Stimulated activated CD8-positive, alpha-beta memory T cell treated with anti-CD3 and anti-CD28 coated beads, Interleukin-2, amount 100 ng/mL, for 1 hour (primary cell): ENCODE measurements around the gene BGN.

Experiments used
- DNase-seq, 2 donors: peaks; one replicate each; pipeline ENCODE4 v3.0.0-alpha.2; 2020; ENCODE audit warnings: low read depth in 2 of 2

Gene BGN

DNA sequence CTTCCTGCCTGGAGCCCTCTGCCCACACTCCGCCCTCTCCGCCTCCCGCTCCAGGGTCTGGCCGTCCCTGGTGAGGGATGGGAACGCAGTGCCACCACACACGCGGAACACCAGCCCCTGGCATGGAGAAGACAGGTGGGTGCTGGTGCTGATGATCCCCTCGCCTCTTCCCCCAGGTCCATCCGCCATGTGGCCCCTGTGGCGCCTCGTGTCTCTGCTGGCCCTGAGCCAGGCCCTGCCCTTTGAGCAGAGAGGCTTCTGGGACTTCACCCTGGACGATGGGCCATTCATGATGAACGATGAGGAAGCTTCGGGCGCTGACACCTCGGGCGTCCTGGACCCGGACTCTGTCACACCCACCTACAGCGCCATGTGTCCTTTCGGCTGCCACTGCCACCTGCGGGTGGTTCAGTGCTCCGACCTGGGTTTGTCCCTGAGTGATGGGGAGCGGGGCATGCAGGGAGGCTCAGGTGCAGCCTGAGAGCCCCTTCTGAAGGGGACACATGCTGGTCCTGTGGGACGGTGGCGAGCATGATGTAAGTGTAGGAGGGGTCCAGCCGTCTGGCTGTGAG, 9.8 kb downstream of the BGN start:
- DNase-seq = no peak

DNA sequence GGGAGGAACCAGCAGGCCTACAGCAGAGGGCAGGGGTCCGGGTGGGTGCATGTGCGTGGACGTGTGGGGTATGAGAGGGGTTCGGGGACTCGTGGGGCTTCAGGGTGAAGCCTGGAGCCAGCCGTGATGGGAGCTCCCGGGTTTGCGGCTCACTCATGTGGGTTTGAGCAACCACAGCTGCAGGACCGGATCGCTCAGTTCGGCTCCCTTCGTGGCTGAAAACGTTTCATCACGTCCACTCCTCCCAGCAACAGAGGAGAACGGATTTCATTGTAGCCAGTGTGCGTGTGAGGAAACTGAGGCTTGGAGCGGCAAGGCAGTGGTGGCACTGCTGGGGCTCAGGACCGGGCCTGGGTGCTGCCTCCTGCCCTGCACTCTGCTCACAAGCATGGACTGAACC, 10.6 kb downstream of the BGN start:
- no peak for DNase-seq

DNA sequence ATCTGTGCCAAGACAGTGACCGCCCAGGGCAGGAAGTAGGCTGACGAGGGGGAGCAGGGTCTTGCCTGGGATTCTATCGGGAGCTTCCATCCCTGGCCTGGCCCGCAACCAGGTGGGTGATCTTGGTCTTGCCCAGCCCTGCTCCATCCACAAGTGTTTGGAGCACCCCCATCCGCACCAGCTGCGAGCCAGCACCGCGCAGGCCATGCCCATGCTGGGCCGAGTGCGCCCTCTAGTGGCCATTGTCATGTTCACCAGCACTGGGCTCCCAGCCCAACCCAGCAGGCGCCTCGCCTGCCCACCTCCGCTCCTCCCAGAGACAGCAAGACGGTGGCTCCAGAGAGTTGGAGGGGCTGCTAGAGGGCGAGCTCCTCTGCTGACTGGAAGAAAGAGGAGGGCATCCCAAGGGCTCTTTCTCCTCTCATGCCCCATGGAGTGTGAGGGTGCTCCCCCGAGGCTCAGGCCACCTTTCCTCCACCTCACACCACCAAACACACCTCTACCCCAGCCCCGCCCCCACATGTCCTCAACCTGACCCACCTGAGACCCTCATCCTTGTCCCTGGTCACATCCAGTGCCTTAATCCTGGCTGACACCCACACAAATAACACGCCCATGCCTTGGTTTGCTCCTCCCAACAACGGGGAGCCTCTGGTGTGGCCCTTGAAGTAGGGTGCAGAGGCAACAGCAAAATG, 12.9 kb downstream of the BGN start:
- DNase-seq = peak; percentile 56 to 71

DNA sequence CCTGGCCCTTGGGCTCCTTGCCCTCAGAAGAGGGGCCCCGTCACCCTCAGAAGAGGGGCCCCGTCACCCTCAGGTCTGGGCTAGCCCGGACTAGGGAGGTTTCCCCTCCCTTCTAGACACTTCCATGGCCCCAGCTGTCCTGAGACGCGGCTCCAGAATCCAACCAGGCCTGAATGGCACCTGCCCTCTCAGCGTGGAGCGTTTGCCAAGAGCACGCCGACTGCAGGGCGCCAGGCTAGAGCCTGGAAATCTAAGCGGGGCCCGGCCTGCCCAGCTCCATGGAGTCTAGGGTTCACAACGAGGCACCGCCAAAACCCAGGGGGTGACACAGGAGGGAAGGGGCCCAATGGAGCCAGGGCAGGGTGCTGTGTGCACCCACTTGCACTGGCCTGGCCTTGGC, 14.8 kb downstream of the BGN start:
- no peak for DNase-seq

DNA sequence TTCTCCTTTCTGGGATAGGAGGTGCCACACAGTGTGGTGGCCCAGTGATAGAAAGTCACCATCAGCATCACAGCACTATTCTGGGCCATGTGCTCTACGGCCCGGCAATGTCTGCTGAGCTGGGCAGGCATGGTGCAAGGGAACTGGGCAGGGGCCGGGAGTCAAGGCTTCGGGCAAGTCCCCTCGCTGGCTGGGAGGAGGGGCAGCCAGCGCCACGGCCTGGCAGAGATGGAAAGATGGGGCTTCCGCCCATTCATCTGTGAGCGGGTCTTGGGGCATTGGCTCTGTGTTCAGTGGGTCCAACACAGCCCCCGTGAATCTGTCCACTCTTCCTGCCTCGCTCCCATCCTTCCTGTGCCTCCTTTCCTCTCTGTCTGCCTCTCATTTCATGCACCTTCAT, 15.6 kb downstream of the BGN start:
- no peak for DNase-seq

DNA sequence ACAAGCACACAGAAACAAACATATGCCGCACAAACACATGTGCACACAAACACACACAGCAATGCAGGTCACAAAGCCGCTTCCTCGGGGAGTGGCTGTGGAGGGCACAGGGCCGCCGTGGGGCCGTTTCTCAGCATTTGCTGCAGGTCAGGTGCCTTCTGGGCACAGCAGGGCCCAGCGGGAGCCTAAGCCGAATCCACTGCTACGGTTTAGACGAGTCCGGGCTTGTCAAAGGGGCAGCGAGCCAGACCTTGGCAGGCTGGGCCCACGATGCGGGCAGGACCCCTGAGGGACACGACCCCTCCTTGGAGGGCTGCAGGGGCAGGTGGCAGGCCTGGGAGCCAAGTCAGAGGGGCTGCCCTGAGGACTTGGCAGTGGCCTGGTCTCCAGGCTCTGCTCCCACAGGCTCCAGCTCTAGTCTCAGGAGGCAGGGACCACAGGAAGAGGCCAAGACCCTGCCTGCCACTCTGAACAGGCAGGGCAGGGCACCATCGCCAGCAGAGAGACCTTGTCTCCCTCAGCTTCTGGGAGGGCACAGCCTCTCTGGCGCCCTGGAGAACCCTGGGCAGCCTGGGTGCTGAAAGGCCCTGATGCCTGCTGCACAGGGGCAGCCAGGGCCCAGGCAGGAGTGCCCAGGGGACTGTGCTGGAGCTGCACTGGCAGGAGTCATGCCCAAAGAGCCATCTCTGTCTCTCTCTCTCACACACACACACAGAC, 17.2 kb downstream of the BGN start:
- no peak for DNase-seq

DNA sequence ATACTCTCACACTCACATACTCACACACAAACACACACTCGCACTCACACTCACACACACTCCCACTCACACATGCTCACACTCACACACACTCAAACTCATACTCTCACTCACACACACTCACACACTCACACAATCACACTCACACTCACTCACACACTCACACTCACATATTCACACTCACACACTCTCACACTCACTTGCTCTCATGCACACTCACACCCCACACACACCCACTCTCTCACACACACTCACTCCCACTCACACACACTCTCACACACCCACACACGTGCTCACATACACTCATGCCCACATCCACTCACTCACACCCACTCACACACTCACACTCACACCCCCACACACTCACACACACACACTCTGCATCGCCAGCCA, 17.7 kb downstream of the BGN start:
- DNase-seq = no peak

DNA sequence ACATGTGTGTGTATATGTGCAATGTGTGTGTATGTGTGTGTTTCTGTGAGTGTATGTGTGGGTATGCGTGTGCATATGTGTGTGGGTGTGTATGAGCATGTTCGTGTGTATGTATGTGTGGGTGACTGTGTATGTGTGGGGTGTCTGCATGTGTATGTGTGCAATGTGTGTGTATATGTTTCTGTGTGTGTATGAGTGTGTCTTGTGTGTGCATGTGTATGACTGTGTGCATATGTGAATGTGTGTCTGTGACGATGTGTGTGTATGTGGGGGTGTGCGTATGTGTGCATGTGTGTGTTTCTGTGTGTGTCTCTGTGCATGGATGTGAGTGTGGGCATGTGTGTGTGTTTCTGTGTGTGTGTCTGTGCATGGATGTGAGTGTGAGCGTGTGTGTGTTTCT, 18.5 kb downstream of the BGN start:
- no peak for DNase-seq

DNA sequence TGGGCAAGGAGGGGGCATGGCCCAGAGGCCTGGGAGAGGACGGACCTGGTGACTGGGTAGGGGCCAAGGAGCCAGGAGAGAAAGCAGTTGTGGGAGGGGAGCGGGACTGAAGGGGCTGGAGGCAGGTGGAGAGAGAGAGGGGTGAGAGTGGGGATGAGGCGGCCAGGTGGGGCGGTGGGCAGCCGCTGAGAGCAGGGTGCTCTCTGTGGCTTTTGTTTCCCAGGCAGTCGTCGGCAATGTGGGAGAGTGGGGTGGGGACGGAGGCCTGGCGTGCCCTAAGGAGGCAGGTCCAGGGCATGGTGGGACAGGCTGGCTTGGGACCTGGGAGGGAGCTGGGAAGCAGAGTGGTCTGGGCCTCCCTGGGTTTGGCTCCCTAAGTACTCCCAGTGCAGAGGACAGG, 19.5 kb downstream of the BGN start:
- DNase-seq = no peak

DNA sequence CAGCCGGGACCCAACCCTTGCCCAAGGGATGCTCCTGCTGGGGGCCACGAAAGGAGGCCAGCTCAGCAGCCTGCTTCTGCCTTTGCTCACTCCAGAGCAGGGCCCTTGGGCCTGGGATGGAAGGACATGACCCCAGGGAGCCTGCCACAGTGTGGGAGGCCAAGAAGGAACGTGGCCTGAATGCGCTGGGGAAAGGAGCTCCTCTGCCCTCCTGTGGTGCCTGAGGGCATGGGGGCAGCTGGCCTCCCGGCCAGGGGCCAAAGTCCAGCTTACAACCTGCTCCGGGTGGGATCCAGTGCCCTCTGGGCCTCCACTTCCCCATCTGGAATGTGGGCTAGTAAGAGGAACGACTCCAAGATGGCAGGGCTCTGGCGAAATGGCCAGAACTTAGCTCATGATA, 20.7 kb downstream of the BGN start:
- DNase-seq = no peak

DNA sequence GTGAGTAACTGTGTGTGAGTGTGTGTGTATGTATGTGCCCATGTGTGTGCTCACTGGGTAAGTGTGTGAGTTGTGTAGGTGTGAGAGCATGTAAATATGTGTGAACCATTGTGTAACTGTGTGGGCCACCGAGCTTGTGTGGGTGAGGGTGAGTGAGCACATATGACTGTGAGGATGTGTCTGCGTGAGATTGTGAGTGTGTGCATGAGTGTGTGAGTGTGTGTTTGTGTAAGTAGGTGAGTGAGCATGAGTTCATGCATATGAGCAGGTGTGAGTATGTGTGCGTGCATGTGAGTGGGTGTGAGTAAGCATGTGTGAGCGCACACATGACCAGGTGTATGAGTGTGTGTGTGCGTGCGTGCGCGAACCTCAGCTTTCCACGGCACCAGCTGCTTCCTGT, 21.3 kb downstream of the BGN start:
- no peak for DNase-seq

DNA sequence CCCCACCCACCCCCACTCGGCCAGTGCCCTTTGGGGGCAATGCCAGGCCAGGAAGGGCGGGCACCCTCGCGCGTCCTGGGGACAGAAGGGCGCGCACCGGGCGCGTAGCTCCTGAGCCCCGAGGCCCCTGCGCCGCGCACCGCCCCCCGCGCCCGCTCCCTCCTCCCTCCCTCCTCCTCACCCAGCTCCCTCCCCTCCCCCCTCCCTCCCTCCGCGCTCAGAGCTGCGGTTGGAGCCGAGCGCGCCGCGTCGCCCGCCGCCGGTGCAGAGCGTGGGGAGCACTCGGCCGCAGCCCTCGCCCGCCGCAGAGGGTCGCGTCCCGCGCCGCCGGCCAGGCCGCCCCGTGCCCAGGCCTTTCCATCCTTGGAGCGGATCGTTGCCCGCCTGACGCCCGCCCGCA, 22.6 kb downstream of the BGN start, which contains the start of gene ATP2B3:
ATP2B3 (plus strand) TSS at position 220 of the 400 bp plus-strand sequence. CDS start 18,606 bp downstream, outside the sequence.
- no peak for DNase-seq

DNA sequence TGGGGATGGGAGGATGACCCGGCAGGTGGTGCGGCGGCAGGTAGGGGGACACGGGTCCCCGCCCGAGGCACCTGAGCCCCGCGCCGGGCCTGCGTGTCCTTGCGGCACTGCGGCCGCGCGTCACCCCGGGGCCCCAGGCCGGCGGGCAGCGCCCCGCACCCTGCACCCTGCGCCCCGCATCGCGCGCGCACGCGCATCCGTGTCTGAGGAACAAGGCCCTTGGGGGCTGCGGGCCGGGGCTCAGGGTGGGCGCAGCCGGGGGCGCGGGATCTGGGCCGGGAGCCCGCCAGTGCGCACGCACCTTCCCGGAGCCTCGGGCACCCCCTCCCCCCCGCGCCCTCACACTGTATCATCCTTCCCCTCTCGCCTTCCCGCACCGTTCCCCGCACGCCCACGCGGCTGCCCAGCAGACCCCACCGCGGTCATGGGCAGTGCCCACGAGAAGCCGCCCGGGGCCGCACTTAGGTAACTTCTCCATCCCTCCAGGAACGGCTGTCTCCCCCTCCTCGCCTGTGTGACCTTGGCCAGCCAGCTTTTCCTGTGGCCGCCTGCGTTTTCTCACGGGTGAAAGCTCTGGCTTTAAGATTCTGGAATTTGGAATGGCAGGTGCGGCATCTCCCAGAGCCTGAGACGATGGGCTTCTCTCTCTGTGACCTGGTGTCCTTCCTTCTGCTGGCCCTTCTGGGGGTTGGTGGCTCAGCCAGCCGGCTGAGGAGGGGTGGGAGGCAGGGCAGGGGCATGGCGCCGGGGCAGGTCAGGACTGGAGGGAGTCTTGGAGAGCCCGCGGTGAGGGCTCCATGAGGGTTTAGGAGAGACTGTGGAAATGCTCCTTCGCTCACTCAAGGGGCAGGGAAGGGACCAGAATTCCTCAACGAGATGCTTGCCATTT, 23.4 kb downstream of the BGN start:
- no peak for DNase-seq

DNA sequence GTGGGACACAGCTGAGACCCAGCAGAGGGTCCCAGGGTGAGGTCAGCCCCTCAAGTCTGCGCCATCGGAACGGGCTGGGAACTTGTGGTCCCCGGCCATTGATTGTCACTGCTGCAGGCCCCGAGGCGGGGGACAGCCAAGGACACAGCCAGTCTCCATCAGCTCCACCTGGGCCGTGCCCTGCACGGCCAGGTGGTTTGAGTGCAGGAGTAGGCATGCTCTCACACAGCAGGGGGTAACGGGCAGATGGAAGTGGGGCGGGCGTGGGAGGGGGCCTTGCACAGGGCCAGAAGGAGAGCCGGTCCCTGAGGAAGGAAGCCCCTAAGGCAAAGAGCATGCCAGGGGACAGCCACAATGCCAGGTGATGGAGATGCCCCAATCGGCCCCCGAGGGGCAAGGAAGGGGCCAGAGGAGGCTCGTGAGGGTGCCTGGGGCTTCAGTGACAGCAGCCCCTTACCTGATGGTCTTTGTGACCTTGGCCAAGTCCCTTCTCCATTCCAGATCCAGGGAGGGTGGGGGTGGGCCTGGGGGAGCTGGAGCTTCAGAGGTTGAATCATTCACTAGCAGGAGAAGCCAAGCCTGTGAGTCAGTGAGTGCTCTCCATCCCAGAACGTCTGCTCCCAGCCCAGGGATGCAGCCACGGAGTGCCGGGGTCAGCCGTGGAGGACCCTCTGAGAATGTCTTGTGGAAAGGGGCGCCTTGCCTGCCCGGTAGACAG, 24.9 kb downstream of the BGN start:
- DNase-seq = no peak

DNA sequence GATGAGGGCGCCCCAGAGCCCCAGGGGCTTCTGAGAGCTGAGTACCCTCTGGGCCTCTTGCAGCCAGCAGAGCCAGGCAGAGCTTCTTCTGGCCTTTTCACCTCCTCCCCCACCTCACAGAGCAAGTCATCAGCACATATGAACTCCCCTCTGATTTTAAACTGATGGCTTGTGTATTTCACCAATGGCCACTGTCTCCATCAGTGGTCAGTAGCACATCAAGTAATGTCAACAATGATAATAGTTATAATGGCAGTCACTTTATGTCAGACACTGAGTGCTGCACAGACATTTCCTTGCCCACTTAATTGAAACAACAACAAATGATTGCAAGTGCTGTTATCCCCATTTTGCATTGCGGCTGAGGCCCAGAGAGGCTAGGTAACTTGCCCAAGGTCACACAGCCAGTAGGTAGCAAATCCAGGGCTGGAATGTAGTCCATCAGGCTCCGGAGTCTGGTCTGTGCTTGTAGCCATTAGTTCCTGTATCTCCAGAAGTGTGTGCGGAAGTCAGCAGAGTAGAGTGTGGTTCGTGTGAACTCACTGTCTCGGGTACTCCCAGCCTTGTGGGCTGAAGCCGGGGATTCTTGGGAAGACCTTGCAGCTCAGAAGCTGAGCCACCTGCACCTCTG, 25.6 kb downstream of the BGN start:
- DNase-seq = no peak

DNA sequence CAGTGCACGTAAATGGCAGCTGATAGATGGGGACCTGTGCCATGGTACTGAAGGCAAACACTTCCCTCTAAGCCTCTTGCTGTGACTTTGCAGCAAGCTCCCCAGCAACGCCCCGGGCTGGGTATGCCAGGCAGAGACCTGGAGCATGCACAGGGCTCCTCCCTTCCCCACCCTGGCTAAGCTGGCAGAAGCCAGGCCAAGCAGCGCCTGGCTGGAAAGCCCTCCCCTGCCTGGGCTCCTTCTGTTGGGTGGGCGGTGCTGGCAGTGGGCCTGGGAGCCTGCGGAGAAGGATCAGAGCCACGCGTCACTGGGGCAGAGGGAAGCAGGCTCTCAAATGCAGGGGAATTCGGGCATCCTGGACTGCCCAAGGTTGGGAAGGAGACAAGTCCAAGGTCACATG, 26.3 kb downstream of the BGN start:
- no peak for DNase-seq

DNA sequence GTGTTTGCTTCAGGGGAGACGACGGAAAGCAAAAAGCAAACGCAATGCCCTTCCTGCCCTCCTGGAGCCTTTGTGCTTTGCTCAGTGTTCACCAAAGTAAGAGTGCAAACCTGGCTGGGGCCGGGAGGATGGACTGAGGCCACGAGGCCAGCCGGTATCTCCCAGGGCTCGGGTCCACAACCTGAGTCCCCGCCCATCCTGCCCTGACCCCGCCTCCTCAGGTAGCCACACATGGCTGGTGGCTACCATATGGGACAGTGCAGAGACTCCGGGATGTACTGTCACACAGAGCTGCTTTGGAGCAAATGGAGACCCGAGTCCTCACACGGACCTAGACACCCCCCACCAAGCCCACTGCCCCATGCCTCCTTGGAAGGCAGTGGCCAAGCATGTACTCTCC, 27.5 kb downstream of the BGN start:
- DNase-seq = no peak

DNA sequence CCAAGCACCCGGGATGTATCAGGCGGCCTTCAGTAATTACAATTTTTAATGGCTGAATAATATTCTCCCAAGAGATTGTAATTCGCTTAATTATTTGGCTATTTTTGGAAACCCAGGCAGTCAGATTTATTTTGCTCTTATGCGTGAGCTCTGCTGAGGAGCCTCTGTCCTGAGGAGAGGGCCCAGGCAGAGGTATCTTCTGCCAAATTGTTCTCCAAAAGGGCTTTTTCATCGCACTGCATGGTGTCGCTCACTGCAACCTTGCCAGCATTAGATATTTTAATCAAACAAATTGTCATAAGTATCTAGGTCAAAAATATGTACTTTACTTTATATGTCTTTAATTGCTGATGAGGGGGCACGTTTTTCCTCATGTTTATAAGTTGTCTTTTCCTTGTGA, 28.5 kb downstream of the BGN start:
- no peak for DNase-seq

DNA sequence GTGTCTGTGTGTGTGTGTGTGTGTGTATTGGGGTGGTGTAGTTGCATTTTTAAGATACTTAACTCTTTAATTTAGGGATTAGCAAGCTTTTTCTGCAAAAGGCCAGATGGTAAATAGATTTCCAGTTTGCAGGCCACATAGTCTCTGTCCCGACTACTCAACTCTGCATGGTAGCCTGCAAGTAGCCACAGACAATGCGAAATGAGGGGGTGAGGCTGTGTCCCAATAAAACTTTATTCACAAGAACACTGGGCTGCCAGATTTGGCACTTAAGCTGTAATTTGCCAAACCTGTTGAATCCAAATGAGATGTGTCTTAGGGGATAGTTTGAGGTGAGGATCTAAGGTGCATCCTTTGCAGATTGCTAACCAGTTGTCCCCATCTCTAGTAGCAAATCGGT, 29.5 kb downstream of the BGN start:
- DNase-seq = no peak

DNA sequence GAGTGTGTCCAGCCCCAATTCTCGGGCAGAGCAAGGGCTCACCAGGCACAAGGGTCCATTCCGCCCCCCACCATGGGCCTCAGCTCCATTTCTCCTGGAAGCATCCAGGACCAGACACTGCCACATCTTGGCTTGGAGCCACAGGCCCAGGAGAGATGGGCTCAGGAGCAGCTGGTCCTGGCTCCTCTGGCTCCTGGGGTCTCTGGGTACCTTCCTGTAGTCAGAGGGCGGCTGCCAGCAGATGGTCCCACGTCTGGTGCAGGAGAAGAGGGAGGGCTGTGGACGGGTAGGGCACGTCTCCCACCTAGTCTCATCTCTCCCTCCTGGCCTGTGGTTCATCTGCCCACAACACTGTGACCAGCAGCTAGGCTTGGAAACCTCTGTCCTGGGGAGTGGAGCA, 30.7 kb downstream of the BGN start:
- DNase-seq = no peak

DNA sequence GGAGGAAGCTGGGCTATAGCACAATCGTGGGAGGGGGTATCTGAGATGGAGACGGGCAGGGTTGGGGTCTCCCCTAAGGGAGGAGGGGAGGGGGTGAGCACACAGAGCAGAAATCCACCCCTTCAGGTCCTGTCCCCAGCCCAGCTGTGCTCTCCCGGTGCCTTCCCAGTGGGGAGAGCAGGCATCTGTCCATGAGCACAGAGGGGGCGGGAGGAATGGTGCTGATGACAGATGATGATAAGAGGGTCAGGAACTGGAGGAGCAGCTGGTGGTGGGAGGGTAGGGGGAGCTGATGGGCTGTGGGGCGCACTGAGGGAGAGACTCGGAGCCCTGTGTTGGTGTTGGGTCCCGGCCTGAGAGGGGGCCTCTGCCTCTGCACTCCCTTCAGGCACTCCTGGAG, 31.3 kb downstream of the BGN start:
- no peak for DNase-seq
